ENCODE measurements around the gene NOS1AP. TPM values are rescaled to one million over a fixed set of nuclear protein-coding genes. Genes with fewer than 3 reads are reported as not detected.

Gene NOS1AP
- total and polyA plus RNA-seq, 9 of the 15 experiments (the other 6 are each of a cell fraction or from before 2014, with no cell fraction given): 0.07 to 1.5 (median 0.22) TPM

- Histone ChIP-seq H3K4me2 (ENCODE audit: insufficient read depth, low read length) (no peak overlapping the region), H3K4me1 (replicated peaks in 1 of 2; ENCODE audit: control insufficient read depth in 2 of 2, insufficient read depth in 2 of 2, low read length in 2 of 2) (no peaks in the 10 kb centered on the region), H3K27me3 (ENCODE audit: control insufficient read depth in 2 of 2, insufficient read depth in 2 of 2, low read length in 2 of 2) (no peaks in the 10 kb centered on the region), H2AFZ (ENCODE audit: low read depth, low read length) (no peak overlapping the region), H3K9ac (ENCODE audit: insufficient read depth in 1 of 2, low read depth in 2 of 2, low read length in 2 of 2) (no peak overlapping the region), H3K9me1 (ENCODE audit: control insufficient read depth, insufficient read depth, low read length) (no peaks in the 10 kb centered on the region), H3K27ac (ENCODE audit: extremely low read depth, low read depth, low read length) (no peak overlapping the region), H3K9me3 (replicated peaks; ENCODE audit: control insufficient read depth, insufficient read depth, low read depth, low read length) (no peaks in the 10 kb centered on the region), H3K79me2 (ENCODE audit: control insufficient read depth, insufficient read depth, low read length) (no peaks in the 10 kb centered on the region), H4K20me1 (replicated peaks; ENCODE audit: control insufficient read depth, insufficient read depth, low read length) (no peaks in the 10 kb centered on the region; the same call in 1 of the 2 replicates), H3K36me3 (ENCODE audit: control insufficient read depth, insufficient read depth, low read length) (no peaks in the 10 kb centered on the region), H3K4me3 (no peak overlapping the region)
- WGBS (ENCODE audit: insufficient coverage, low coverage, missing lambda C conversion rate): 0% methylated on average over 2 of the region's 2 CpGs
- FAIRE-seq: no peak
- ATAC-seq: no peak
- intact Hi-C loops (cut with micrococcal nuclease): no loop called here
- DNase-seq (ENCODE audit: extremely low read depth in 1 of 4, low spot score in 3 of 4): no peak
- POLR2A ChIA-PET: interaction anchor here (0.6 to 1.6 kb wide), 2 partner anchors 18 to 298 kb away, joined by 3 to 4 read pairs; no protein-coding TSS in a partner anchor
- TF ChIP-seq TARDBP (IDR thresholded peaks at IDR 0.05): no peak
- TF ChIP-seq USF2 (CRISPR knock-in tag; IDR thresholded peaks at IDR 0.05): no peak
- TF ChIP-seq SMARCC2 (IDR thresholded peaks at IDR 0.05; ENCODE audit: low read depth): no peak
- TF ChIP-seq MTA1 (IDR thresholded peaks at IDR 0.05; ENCODE audit: borderline replicate concordance): no peak
- no peak for TF ChIP-seq ZNF695 (CRISPR knock-in tag; IDR thresholded peaks at IDR 0.05)
- TF ChIP-seq GATAD2B (IDR thresholded peaks at IDR 0.05; ENCODE audit: borderline replicate concordance): no peak
- no peak for TF ChIP-seq SMAD1 (IDR thresholded peaks at IDR 0.05; ENCODE audit: low read depth, low read length, partially characterized antibody)
- no peak for TF ChIP-seq PURB (CRISPR knock-in tag; IDR thresholded peaks at IDR 0.05; ENCODE audit: low read depth)
- TF ChIP-seq, protein P1, sequence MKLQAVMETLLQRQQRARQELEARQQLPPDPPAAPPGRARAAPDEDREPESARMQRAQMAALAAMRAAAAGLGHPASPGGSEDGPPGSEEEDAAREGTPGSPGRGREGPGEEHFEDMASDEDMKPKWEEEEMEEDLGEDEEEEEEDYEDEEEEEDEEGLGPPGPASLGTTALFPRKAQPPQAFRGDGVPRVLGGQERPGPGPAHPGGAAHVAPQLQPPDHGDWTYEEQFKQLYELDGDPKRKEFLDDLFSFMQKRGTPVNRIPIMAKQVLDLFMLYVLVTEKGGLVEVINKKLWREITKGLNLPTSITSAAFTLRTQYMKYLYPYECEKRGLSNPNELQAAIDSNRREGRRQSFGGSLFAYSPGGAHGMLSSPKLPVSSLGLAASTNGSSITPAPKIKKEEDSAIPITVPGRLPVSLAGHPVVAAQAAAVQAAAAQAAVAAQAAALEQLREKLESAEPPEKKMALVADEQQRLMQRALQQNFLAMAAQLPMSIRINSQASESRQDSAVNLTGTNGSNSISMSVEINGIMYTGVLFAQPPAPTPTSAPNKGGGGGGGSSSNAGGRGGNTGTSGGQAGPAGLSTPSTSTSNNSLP (IDR thresholded peaks at IDR 0.05; ENCODE audit: borderline replicate concordance, low read depth, low read length): no peak
- TF ChIP-seq RBM14 (IDR thresholded peaks at IDR 0.05; ENCODE audit: borderline replicate concordance, insufficient read depth, low read depth, low read length): no peak
- CTCF ChIA-PET (ENCODE audit: low intra/inter-chr PET ratio): no interaction called here
- BruUV-seq (replicated peaks): no TSS peak
- in situ Hi-C loops (cut with MboI): no loop called here
Observed at GRCh38 chr1:162251102-162251501, 181.6 kb downstream of the NOS1AP start.
